NCI-H446 treated with DMSO at 0.1 percent for 48 hours (cell line): ENCODE measurements around the gene CEMIP.

Experiments used
- DNase-seq: peaks from one replicate; lab custom pipeline; 2025; lab: John Stamatoyannopoulos, UW

Gene CEMIP

GRCh38 chr15:80931191-80931590 lies 152.0 kb downstream of the CEMIP start:
- DNase-seq = no peak

- no peak for DNase-seq
Observed at GRCh38 chr15:80931721-80932512, 152.7 kb downstream of the CEMIP start.

GRCh38 chr15:80932513-80932815 lies 153.3 kb downstream of the CEMIP start:
- DNase-seq = no peak

GRCh38 chr15:80932989-80933388 lies 153.8 kb downstream of the CEMIP start:
- DNase-seq = no peak

GRCh38 chr15:80934761-80935221 lies 155.6 kb downstream of the CEMIP start:
- no peak for DNase-seq

- DNase-seq = no peak
Observed at GRCh38 chr15:80936288-80937078, 157.3 kb downstream of the CEMIP start.

- DNase-seq = no peak
Observed at GRCh38 chr15:80937718-80938117, 158.5 kb downstream of the CEMIP start.

GRCh38 chr15:80939216-80939615 lies 160.0 kb downstream of the CEMIP start:
- no peak for DNase-seq

- no peak for DNase-seq
Observed at GRCh38 chr15:80940331-80940730, 161.2 kb downstream of the CEMIP start.

- DNase-seq = no peak
Observed at GRCh38 chr15:80940851-80941250, 161.7 kb downstream of the CEMIP start.

GRCh38 chr15:80942266-80942665 lies 163.1 kb downstream of the CEMIP start:
- no peak for DNase-seq

GRCh38 chr15:80942746-80943565 lies 163.8 kb downstream of the CEMIP start:
- DNase-seq = no peak

- no peak for DNase-seq
Observed at GRCh38 chr15:80944818-80945217, 165.6 kb downstream of the CEMIP start.

- DNase-seq = no peak
Observed at GRCh38 chr15:80945605-80946004, 166.4 kb downstream of the CEMIP start.

- no peak for DNase-seq
Observed at GRCh38 chr15:80946576-80946975, 167.4 kb downstream of the CEMIP start.

GRCh38 chr15:80948651-80949292 lies 169.6 kb downstream of the CEMIP start:
- no peak for DNase-seq

- DNase-seq = no peak
Observed at GRCh38 chr15:80949756-80950155, 170.6 kb downstream of the CEMIP start.

GRCh38 chr15:80950291-80951078 lies 171.3 kb downstream of the CEMIP start:
- DNase-seq = no peak

GRCh38 chr15:80951941-80952340 lies 172.8 kb downstream of the CEMIP start:
- DNase-seq = no peak

- no peak for DNase-seq
Observed at GRCh38 chr15:80953001-80953952, 174.1 kb downstream of the CEMIP start.
